ENCODE results near the gene PLA2G12B.
"Not testable (repeated sequence)": the region's sequence is repeated elsewhere in the genome, so short reads cannot be mapped to it uniquely, and the experiment has no call there.

The PLA2G12B gene

GRCh38 chr10:72932259-72933015, 22.2 kb downstream of the PLA2G12B start:
- no peak for DNase-seq

GRCh38 chr10:72930276-72930675, 24.3 kb downstream of the PLA2G12B start:
- no peak for DNase-seq

GRCh38 chr10:72928798-72929197, 25.8 kb downstream of the PLA2G12B start:
- DNase-seq = no peak

GRCh38 chr10:72927485-72927884, 27.1 kb downstream of the PLA2G12B start:
- no peak for DNase-seq

- DNase-seq = no peak
Observed at GRCh38 chr10:72925951-72926465, 28.6 kb downstream of the PLA2G12B start.

- no peak for DNase-seq
Observed at GRCh38 chr10:72924351-72924750, 30.3 kb downstream of the PLA2G12B start.

- DNase-seq = not testable (repeated sequence)
Observed at GRCh38 chr10:72921147-72921683, 33.4 kb downstream of the PLA2G12B start.

- no peak for DNase-seq
Observed at GRCh38 chr10:72918352-72918751, 36.3 kb downstream of the PLA2G12B start.

- DNase-seq = not testable (repeated sequence)
Observed at GRCh38 chr10:72917803-72918332, 36.7 kb downstream of the PLA2G12B start.

- DNase-seq = not testable (repeated sequence)
Observed at GRCh38 chr10:72917201-72917600, 37.4 kb downstream of the PLA2G12B start.

- DNase-seq = no peak
Observed at GRCh38 chr10:72913287-72913686, 41.3 kb downstream of the PLA2G12B start.

GRCh38 chr10:72912736-72913135, 41.9 kb downstream of the PLA2G12B start:
- no peak for DNase-seq

GRCh38 chr10:72911758-72912157, 42.8 kb downstream of the PLA2G12B start:
- DNase-seq = no peak

- no peak for DNase-seq
Observed at GRCh38 chr10:72910705-72911104, 43.9 kb downstream of the PLA2G12B start.

- no peak for DNase-seq
Observed at GRCh38 chr10:72906446-72906845, 48.2 kb downstream of the PLA2G12B start.

- DNase-seq = peak in 1 of 3 donors; percentile 3
Observed at GRCh38 chr10:72904806-72905205, 49.8 kb downstream of the PLA2G12B start.

GRCh38 chr10:72903941-72904446, 50.6 kb downstream of the PLA2G12B start:
- DNase-seq = not testable (repeated sequence)

- DNase-seq = no peak
Observed at GRCh38 chr10:72899545-72899944, 55.1 kb downstream of the PLA2G12B start.

GRCh38 chr10:72898616-72899015, 56.0 kb downstream of the PLA2G12B start:
- no peak for DNase-seq

GRCh38 chr10:72895236-72895850, 59.3 kb downstream of the PLA2G12B start:
- no peak for DNase-seq

GRCh38 chr10:72893136-72893798, 61.3 kb downstream of the PLA2G12B start, which contains the start of gene OIT3:
TSS of gene OIT3 (plus strand) at chr10:72893739. CDS start at chr10:72893799, 60 bp downstream.
- DNase-seq = no peak

GRCh38 chr10:72890086-72890485, 64.5 kb downstream of the PLA2G12B start:
- no peak for DNase-seq

- DNase-seq = no peak
Observed at GRCh38 chr10:72889391-72889831, 65.2 kb downstream of the PLA2G12B start.

Data from suppressor macrophage treated with lipopolysaccharide for 1 hour (primary cell).